ENCODE results near the gene TACC2. TPM values are rescaled to one million over a fixed set of nuclear protein-coding genes. Genes with fewer than 3 reads are reported as not detected.

TACC2 gene
- total RNA-seq, 2 donors from 2014 or later: 247 to 286 TPM

DNA sequence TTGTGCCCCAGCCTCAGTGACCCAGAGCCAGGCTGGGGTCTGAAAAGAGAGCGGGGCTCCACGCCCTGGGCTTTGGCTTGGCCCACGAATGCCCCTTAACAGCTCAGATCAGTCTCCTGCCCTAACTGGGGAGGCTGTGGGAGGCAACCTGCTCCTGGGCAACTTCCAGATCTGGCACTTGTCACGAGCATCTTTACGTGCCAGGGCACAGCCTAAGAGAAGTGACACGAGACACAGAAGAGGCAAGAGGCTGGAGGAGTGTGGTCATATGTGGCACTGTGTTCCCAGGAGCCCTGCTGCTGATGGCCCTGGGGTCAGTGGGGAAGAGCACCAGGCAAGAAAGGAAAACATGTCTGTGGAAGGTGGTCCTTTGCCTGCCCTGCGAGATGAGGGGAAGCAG, 184.4 kb downstream of the TACC2 start:
- Histone ChIP-seq H3K27ac (peak overlapping the region; percentile 82 to 83), H3K4me1 (peaks cover 0 to 40% of the 10 kb centered on the region in 2 donors)

GRCh38 chr10:122173766-122174435, 184.9 kb downstream of the TACC2 start:
- Histone ChIP-seq H3K36me3 (no peaks in the 10 kb centered on the region), H3K4me1 (peaks cover 0 to 40% of the 10 kb centered on the region in 2 donors), H3K9me3 (no peaks in the 10 kb centered on the region), H3K4me3 (no peak overlapping the region), H3K27me3 (no peaks in the 10 kb centered on the region), H3K27ac (peak overlapping the region; percentile 82 to 83)
- TF ChIP-seq CTCF (IDR thresholded peaks at IDR 0.05): no peak
- DNase-seq (ENCODE audit: low spot score): no peak

More for the DNA sequence above, 184.4 kb downstream of the TACC2 start:
- DNase-seq (ENCODE audit: low spot score): no peak
- Histone ChIP-seq H3K27me3 (no peaks in the 10 kb centered on the region), H3K4me3 (no peak overlapping the region), H3K9me3 (no peaks in the 10 kb centered on the region), H3K36me3 (no peaks in the 10 kb centered on the region)
- no peak for TF ChIP-seq CTCF (IDR thresholded peaks at IDR 0.05)

GRCh38 chr10:122176232-122177213, 187.6 kb downstream of the TACC2 start:
- TF ChIP-seq CTCF (IDR thresholded peaks at IDR 0.05): no peak
- peak overlapping the region in 1 of 2 donors; percentile 16 for H3K27ac ChIP-seq
- H3K4me1 ChIP-seq: peaks cover 0 to 36% of the 10 kb centered on the region in 2 donors
- H3K27me3 ChIP-seq: no peaks in the 10 kb centered on the region
- H3K4me3 ChIP-seq: no peak overlapping the region
- no peaks in the 10 kb centered on the region for H3K36me3 ChIP-seq
- no peaks in the 10 kb centered on the region for H3K9me3 ChIP-seq
- no peak for DNase-seq (ENCODE audit: low spot score)

GRCh38 chr10:122178655-122179054, 189.7 kb downstream of the TACC2 start:
- Histone ChIP-seq H3K4me1 (peaks cover 0 to 36% of the 10 kb centered on the region in 2 donors), H3K4me3 (no peak overlapping the region), H3K27me3 (no peaks in the 10 kb centered on the region), H3K36me3 (no peaks in the 10 kb centered on the region), H3K9me3 (no peaks in the 10 kb centered on the region), H3K27ac (no peak overlapping the region)
- DNase-seq (ENCODE audit: low spot score): no peak
- no peak for TF ChIP-seq CTCF (IDR thresholded peaks at IDR 0.05)

GRCh38 chr10:122181041-122181732, 192.2 kb downstream of the TACC2 start:
- Histone ChIP-seq H3K27ac (peak overlapping the region in 1 of 2 donors; percentile 61), H3K36me3 (no peaks in the 10 kb centered on the region), H3K9me3 (no peaks in the 10 kb centered on the region), H3K4me1 (peaks cover 0 to 35% of the 10 kb centered on the region in 2 donors), H3K27me3 (no peaks in the 10 kb centered on the region), H3K4me3 (no peak overlapping the region)
- DNase-seq (ENCODE audit: low spot score): no peak
- TF ChIP-seq CTCF (IDR thresholded peaks at IDR 0.05): no peak
